Activated naive CD8-positive, alpha-beta T cell treated with anti-CD3 and anti-CD28 coated beads, Interleukin-2, amount 10 ng/mL, durations not matched to agents 7 days and 5 days (primary cell): ENCODE data around the gene STRA6. TPM values are rescaled to one million over a fixed set of nuclear protein-coding genes. Genes with fewer than 3 reads are reported as not detected.
A peak's percentile ranks its signal among the peaks of the same experiment; 100 is the strongest.
"Not testable (repeated sequence)": the region's sequence is repeated elsewhere in the genome, so short reads cannot be mapped to it uniquely, and the experiment has no call there.

Experiments
- ATAC-seq: fragments of 150-1000 bp; cut with Tn5 transposase; one replicate; pipeline ENCODE4 v1.10.0; 2021; ENCODE audit warnings: low read depth, moderate library complexity
- POLR2A ChIA-PET: fragments of 350-600 bp; sonication (Branson Sonifier 250); formaldehyde crosslinking; loops from one replicate; lab custom pipeline; 2021; ENCODE audit warnings: antibody characterized with exemption; lab: Charles Lee
- DNase-seq: peaks from one replicate; pipeline ENCODE4 v3.0.0; 2021
- H3K27ac Mint-ChIP-seq: one replicate; pipeline ENCODE4 v1.8.0; 2022; ENCODE audit warnings: mild to moderate bottlenecking, mixed read lengths
- H3K27me3 Mint-ChIP-seq: one replicate; pipeline ENCODE4 v1.8.0; 2022; ENCODE audit warnings: mild to moderate bottlenecking, moderate library complexity, mixed read lengths
- H3K36me3 Mint-ChIP-seq: one replicate; pipeline ENCODE4 v1.8.0; 2021; ENCODE audit warnings: mild to moderate bottlenecking, mixed read lengths
- H3K4me1 Mint-ChIP-seq: one replicate; pipeline ENCODE4 v1.8.0; 2021; ENCODE audit warnings: mixed read lengths
- H3K4me3 Mint-ChIP-seq: one replicate; pipeline ENCODE4 v1.8.0; 2022; ENCODE audit warnings: mild to moderate bottlenecking, moderate library complexity, mixed read lengths
- H3K9me3 Mint-ChIP-seq: one replicate; pipeline ENCODE4 v1.8.0; 2021; ENCODE audit warnings: mixed read lengths
- total RNA-seq, 2 experiments: library from RNA; stranded (reverse); gene quantifications; one replicate each; pipeline ENCODE4 v1.2.3, GENCODE V29; 2021

STRA6 gene
- total RNA-seq, 2 experiments from 2014 or later, result not detected

DNA sequence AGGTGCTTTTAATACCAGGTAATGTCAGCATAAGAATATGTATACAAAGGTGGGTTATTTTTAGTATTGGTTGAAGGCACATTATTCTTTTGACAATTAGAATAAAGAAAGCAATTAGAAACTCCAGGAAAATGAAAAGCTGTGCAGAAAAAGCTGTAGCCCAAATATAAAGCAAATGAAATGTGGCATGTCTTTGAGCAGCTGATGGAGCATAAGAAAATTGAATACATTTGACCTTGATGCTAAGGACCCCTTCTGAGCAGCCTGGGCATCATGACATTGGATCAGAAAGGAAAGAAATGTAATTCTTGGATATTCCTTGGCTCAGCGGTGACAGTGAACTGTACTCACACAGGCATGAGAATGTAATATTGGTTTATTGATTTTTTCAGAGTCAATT, 37.1 kb downstream of the STRA6 start:
- POLR2A ChIA-PET, result no interaction called here
- DNase-seq (no peak), ATAC-seq (no peak)
- Mint-ChIP-seq H3K4me3 (no peak overlapping the region), H3K27ac (no peak overlapping the region), H3K36me3 (no peaks in the 10 kb centered on the region), H3K4me1 (no peaks in the 10 kb centered on the region), H3K27me3 (peaks cover 15% of the 10 kb centered on the region), H3K9me3 (no peaks in the 10 kb centered on the region)

DNA sequence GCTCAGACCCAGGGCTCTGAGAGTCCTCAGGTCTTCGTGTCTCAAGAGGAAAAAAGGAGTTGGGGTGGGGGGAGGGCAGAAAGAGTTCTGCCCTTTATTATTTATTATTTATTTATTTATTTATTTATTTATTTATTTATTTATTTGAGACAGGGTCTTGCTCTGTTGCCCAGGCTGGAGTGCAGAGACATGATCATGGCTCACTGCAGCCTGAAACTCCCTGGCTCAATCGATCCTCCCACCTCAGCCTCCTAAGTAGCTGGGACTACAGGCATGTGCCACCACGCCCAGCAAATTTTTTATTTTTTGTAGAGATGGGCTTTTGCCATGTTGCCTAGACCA, 40.4 kb downstream of the STRA6 start:
- Mint-ChIP-seq H3K4me1 (peaks cover 19% of the 10 kb centered on the region), H3K27me3 (peaks cover 13% of the 10 kb centered on the region)
- ATAC-seq, H3K27ac Mint-ChIP-seq, POLR2A ChIA-PET, H3K36me3 Mint-ChIP-seq, H3K9me3 Mint-ChIP-seq, DNase-seq, H3K4me3 Mint-ChIP-seq: not testable (repeated sequence)

DNA sequence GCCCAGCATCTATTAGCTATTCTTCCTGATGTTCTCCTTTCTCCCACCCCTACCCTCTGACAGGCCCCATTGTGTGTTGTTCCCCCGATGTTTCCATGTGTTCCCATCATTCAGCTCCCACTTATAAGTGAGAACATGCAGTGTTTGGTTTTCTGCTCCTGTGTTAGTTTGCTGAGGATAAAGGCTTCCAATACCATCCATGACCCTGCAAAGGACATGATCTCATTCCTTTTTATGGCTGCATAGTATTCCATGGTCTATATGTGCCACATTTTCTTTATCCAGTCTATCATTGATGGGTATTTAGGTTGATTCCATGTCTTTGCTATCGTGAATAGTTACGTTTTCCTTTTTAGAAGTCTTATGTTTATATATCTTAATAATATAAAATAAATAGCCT, 42.2 kb downstream of the STRA6 start:
- H3K4me3 Mint-ChIP-seq, H3K27me3 Mint-ChIP-seq, H3K36me3 Mint-ChIP-seq, H3K9me3 Mint-ChIP-seq, POLR2A ChIA-PET, H3K27ac Mint-ChIP-seq, ATAC-seq, DNase-seq: not testable (repeated sequence)
- peaks cover 25% of the 10 kb centered on the region for H3K4me1 Mint-ChIP-seq

DNA sequence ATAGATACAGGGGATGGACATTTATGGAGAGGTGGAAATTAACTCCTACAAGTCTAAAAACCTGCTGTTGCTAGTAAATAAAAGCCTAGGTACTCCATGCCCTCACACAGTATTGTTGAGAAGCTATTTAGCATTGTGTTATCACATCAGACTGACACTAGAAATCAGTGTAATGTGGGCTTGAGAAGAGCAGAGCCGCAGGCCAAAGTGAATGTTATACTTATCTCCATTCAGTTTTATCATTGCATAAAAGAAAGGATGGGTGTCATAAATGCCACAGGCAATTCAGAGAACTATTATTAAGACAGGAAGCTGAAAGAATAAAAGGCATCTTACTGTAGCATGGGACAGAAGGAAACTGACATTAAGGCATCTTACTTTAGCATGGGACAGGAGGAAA, 42.8 kb downstream of the STRA6 start:
- Mint-ChIP-seq H3K27me3 (peaks cover 15% of the 10 kb centered on the region), H3K27ac (no peak overlapping the region), H3K4me3 (no peak overlapping the region), H3K36me3 (no peaks in the 10 kb centered on the region), H3K4me1 (peaks cover 25% of the 10 kb centered on the region), H3K9me3 (no peaks in the 10 kb centered on the region)
- no peak for DNase-seq
- POLR2A ChIA-PET, result no interaction called here
- ATAC-seq, result no peak

DNA sequence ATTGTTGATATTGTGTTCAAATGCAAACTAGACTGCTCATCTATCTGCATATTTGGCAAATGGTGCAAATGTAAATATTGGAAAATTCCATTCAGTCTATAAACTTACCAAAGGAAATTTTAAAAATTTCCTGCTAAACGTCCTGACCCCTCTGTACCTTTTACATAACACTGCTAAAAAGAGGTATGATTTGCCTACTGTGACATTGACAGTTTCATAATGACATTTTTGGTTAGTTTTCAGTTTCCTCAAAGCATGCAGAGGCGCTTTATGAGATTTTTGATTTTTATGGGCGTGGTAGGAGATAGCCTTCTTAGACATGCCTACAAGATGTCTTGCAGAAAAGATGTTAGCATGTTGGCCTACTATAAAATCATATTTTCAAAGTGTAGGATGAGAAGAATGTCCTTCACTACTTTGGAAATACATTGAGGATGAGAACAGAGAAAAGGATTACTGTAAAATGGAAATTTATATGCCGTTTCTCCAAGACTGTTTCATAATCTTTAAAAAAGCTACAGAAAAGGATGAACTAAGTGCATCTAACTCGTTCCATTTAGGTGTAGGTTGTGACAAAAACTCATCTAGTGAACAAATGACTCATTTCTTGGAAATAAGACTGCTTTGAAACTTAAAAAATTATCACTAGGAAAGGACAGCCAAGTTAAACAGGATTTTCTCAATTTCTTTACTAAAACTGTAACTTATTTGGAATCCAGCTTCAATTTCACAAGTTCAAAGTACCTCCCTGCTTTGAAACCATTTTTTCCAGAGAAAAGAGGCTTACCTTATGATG, 43.5 kb downstream of the STRA6 start:
- Mint-ChIP-seq H3K36me3 (no peaks in the 10 kb centered on the region), H3K4me3 (no peak overlapping the region), H3K27ac (no peak overlapping the region), H3K4me1 (peaks cover 25% of the 10 kb centered on the region), H3K9me3 (no peaks in the 10 kb centered on the region), H3K27me3 (peaks cover 10% of the 10 kb centered on the region)
- POLR2A ChIA-PET, result no interaction called here
- ATAC-seq (no peak), DNase-seq (no peak)

DNA sequence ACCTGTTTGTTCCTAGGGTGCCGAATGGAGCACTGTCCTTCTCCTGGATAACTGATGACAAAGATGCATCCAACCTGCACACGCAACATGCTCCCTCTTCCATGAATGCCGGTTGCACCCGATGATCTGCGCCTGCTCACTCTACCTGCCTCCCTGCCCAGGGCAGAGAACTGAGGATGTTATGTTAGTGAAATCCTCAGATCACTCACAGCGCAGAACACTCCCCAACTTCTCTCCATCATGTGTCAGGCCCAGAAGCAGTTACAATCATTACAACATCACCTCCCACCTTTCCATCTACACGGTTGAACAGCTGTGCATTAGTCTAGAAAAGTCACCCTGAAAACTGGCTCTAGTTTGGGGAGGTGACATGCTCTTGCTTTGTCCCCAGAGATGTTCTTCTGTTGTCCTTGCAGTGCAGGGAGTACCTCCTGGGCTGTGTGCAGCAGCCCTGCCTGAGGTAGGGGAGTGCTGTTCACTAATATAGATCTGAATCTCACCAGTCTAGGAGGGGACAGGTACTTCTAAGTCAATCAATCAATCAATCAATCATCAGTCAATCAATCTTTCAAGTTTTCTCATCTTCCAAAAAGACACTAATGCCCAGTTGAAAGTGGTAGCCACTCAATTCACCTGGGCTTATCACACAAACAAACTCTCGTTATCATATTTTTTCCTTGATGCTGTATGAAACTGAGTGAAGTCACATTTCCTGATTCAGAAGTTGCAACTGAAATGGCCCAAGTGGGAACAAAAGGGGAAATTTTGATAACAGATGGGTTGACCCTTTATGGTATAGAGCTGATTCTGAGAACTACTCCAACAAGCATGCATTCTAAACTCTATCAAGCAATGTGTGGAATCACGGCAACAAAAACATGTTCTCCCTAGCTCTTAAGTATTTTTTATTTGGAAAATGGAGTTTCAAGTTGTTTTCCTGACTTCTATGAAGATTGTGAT, 44.4 kb downstream of the STRA6 start:
- Mint-ChIP-seq H3K4me1 (peaks cover 25% of the 10 kb centered on the region), H3K4me3 (no peak overlapping the region), H3K27me3 (peaks cover 12% of the 10 kb centered on the region), H3K27ac (no peak overlapping the region), H3K36me3 (no peaks in the 10 kb centered on the region), H3K9me3 (no peaks in the 10 kb centered on the region)
- DNase-seq, result no peak
- POLR2A ChIA-PET, result no interaction called here
- ATAC-seq, result no peak

DNA sequence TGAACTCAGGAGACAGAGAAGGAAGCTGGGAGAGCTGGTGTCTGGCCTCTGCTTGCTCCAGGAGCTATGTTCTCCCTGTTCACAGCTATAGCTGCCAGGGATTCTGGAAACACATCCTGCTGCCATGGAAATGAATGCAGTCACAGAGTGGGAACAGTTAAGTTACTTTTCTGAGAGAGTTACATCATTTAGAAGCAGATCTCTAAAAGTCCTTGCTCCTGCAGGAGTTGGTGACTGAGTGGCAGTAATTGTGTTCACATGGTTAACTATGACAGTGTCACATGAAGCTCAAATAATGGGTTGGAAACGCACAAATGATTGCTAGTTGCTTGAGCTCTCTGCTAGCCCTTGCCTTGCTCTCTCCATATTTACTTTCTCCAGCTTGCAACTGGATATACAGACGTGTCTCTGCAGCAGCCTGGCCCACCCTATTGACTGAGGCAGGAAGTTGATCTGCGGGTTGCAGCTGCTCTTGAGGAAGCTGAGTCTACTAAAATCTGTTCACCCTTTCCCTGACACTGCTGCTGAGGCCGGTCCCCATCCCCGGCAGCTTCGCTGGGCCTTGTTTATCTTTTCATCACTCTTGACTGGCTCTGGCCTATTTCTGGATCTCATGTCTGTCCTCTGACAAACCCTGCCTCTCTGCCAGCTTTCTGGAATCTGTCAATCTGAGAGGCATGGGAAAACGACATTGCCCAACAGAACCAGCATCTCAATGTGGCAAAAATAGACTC, 45.7 kb downstream of the STRA6 start:
- Mint-ChIP-seq H3K36me3 (no peaks in the 10 kb centered on the region), H3K27ac (no peak overlapping the region), H3K9me3 (no peaks in the 10 kb centered on the region), H3K4me3 (peak overlapping the region; percentile 23), H3K27me3 (peaks cover 17% of the 10 kb centered on the region), H3K4me1 (peaks cover 25% of the 10 kb centered on the region)
- DNase-seq (no peak), ATAC-seq (peak; percentile 94)
- POLR2A ChIA-PET, result no interaction called here

DNA sequence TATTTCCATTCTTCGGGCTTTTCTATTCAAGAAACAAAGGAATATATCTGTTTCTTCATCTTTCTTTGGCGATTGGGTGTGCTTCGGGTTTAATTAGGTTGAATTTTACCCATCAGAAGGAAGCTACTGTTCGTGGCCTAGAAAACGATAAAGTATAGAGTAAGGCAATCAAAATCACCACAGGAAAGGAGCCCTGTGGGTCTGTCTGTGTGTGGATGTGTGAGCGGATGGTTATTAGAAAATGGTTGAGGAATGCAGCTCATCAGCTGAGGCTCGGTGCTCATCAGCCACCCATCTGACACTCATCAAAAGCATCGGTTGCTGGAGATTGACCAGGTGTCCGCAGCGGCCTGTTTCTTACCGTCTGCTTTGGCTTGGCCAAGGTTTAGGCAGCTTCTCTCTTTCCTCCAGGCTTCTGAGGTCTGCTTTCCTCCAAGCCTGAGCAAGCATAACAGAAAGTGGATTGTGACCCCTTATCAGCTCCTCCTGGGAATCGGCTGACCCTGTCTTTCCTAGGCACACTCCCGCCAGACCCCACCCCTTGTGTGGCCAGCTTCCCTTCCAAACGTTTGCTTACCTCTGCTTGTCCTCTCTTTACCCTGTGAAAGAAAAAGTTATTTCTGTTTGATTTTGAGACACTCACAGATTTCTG, 46.7 kb downstream of the STRA6 start:
- Mint-ChIP-seq H3K4me1 (peaks cover 25% of the 10 kb centered on the region), H3K27ac (no peak overlapping the region), H3K9me3 (no peaks in the 10 kb centered on the region), H3K27me3 (peaks cover 24% of the 10 kb centered on the region), H3K4me3 (no peak overlapping the region), H3K36me3 (no peaks in the 10 kb centered on the region)
- DNase-seq (no peak), ATAC-seq (no peak)
- POLR2A ChIA-PET, result no interaction called here

DNA sequence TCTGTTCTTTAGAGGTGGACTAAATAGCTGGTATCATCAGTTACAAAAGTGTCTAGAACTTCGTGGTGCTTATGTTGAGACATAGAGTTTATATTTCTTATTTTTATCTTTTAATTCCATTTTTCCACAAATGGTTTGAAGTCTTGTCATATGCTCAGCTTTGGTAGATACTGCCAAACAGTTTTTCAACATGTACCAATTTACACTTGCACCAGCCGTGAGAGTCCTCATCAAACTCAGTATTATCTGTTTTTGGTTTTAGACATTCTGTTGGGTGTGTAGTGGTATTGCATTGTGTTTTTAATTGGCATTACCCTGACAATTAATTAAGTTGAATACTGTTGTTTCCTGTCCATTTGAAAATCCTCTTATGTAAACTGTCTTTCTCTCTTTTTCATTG, 55.5 kb downstream of the STRA6 start:
- ATAC-seq, result no peak
- POLR2A ChIA-PET, result no interaction called here
- no peaks in the 10 kb centered on the region for H3K36me3 Mint-ChIP-seq
- DNase-seq, result no peak
- no peaks in the 10 kb centered on the region for H3K4me1 Mint-ChIP-seq
- H3K27ac Mint-ChIP-seq, result no peak overlapping the region
- H3K27me3 Mint-ChIP-seq, result peaks cover 64% of the 10 kb centered on the region
- H3K9me3 Mint-ChIP-seq, result no peaks in the 10 kb centered on the region
- no peak overlapping the region for H3K4me3 Mint-ChIP-seq

DNA sequence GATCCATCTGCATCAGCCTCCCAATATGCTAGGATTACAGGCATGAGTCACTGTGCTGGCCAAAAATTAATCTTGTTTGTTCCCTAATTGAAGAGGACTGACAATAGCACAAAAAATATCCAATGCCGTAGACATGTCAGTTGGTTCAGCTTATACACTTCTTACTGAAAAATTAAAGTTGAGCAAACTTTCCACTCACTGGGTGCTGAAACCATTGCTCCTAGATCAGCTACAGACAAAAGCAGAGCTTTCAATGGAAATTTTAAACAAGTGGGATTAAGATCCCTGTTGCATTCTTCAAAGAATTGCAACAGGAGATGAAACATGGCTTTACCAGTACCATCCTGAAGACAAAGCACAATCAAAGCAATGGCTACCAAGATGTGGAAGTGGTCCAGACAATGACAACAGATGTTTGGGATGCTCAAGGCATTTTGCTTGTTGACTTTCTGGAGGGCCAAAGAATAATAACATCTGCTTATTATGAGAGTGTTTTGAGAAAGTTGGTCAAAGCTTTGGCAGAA, 56.2 kb downstream of the STRA6 start:
- Mint-ChIP-seq H3K4me3 (no peak overlapping the region), H3K4me1 (no peaks in the 10 kb centered on the region), H3K27ac (no peak overlapping the region), H3K27me3 (peaks cover 58% of the 10 kb centered on the region), H3K9me3 (no peaks in the 10 kb centered on the region), H3K36me3 (no peaks in the 10 kb centered on the region)
- no peak for ATAC-seq
- DNase-seq, result no peak
- POLR2A ChIA-PET, result no interaction called here

DNA sequence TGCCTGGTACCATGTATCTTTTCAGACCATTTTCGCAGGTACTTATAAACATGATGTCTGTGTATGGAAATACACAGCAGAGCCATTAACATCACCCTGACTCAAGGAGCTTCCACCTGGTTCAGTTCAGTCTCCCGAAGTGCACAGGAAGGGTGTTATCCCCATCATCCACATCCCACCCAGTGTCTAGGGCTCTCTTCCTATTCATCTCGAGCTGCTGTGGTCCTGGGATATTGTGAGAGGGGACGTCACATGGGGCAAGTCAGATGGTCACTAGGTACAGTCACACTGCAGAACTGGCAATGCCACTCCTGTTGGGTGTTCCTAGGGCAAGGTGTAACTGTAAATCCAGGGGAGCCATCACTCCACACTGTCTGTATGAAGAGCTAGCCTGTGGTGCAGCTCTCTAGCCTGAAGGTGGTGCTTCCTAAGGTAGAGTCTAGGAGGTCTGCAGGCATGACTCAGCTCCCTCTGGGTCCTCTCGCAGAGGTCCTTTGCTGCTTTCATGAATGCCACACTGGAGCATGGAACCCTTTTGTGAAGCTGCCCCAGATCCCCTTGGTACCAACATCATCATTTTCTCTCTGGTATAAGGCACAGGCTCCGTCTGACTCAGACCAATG, 58.3 kb downstream of the STRA6 start:
- H3K4me1 Mint-ChIP-seq, result peaks cover 7% of the 10 kb centered on the region
- peaks cover 67% of the 10 kb centered on the region for H3K27me3 Mint-ChIP-seq
- no peaks in the 10 kb centered on the region for H3K9me3 Mint-ChIP-seq
- H3K27ac Mint-ChIP-seq, result no peak overlapping the region
- H3K4me3 Mint-ChIP-seq, result no peak overlapping the region
- H3K36me3 Mint-ChIP-seq, result no peaks in the 10 kb centered on the region
- DNase-seq (no peak), ATAC-seq (no peak)
- POLR2A ChIA-PET, result no interaction called here

DNA sequence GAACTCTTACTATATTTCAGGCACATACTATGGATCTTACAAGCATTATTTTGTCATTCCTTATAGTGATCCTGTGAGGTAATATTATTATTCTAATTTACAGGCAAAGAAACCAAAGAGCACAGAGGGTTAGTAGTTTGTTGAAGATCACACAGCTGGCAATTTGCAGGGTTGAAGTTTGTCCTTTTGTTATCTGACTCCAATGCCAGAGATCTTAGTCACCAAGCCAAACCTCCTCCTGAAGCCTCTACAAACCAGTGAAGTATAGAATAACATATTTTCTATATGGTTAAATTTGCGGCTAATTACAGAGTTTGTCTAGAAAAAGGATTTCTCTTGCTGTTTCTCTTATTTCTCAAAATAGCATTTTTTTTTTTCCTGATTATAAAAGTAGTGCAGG, 61.0 kb downstream of the STRA6 start:
- no peak for ATAC-seq
- no peak overlapping the region for H3K4me3 Mint-ChIP-seq
- POLR2A ChIA-PET, result no interaction called here
- no peaks in the 10 kb centered on the region for H3K36me3 Mint-ChIP-seq
- H3K4me1 Mint-ChIP-seq, result peaks cover 16% of the 10 kb centered on the region
- DNase-seq, result no peak
- H3K27me3 Mint-ChIP-seq, result peaks cover 71% of the 10 kb centered on the region
- H3K27ac Mint-ChIP-seq, result no peak overlapping the region
- H3K9me3 Mint-ChIP-seq, result no peaks in the 10 kb centered on the region
